ENCODE measurements around the gene PSME2.

Gene PSME2

DNA sequence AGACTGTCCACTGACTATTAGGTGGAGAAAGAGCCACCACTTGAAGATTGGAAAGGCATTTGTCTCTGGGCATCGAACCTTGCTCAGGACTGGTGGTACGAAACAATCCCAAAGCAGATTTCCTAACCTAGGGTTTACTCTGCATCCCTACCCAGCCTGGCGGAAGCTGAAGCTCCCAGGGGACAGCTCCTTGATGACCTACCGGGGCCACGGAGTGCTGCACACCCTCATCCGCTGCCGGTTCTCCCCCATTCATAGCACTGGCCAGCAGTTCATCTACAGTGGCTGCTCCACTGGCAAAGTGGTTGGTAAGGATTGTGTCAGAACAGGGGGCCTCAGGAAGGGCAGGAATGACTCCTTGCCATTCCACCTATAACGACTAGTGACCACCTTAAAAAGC lies 25.2 kb downstream of the PSME2 start:
- no peaks in the 10 kb centered on the region for H3K9me3 ChIP-seq (ENCODE audit: control insufficient read depth, insufficient read depth, low read depth, low read length)
- H3K4me3 ChIP-seq (ENCODE audit: low read depth, low read length), result no peak overlapping the region
- CTCF ChIA-PET, result interaction anchor here (1.4 kb wide), 1 partner anchor 31 kb away, joined by 3 read pairs; no protein-coding TSS in a partner anchor
- H3K36me3 ChIP-seq (ENCODE audit: control insufficient read depth in 2 of 2, insufficient read depth in 1 of 2, low read length in 2 of 2), result peaks cover 10 to 70% of the 10 kb centered on the region in 2 experiments; a peak in 2 of 3 replicates
- TF ChIP-seq ZNF423 (tag by site-specific recombination; IDR thresholded peaks at IDR 0.05), result no peak
- TF ChIP-seq ZFP37 (tag by site-specific recombination; IDR thresholded peaks at IDR 0.05), result no peak
- no peak for TF ChIP-seq MYNN (tag by site-specific recombination; IDR thresholded peaks at IDR 0.05; ENCODE audit: borderline replicate concordance)
- TF ChIP-seq TCF7L2 (IDR thresholded peaks at IDR 0.05; ENCODE audit: borderline replicate concordance, low read depth, low read length), result no peak
- TF ChIP-seq, protein P1, sequence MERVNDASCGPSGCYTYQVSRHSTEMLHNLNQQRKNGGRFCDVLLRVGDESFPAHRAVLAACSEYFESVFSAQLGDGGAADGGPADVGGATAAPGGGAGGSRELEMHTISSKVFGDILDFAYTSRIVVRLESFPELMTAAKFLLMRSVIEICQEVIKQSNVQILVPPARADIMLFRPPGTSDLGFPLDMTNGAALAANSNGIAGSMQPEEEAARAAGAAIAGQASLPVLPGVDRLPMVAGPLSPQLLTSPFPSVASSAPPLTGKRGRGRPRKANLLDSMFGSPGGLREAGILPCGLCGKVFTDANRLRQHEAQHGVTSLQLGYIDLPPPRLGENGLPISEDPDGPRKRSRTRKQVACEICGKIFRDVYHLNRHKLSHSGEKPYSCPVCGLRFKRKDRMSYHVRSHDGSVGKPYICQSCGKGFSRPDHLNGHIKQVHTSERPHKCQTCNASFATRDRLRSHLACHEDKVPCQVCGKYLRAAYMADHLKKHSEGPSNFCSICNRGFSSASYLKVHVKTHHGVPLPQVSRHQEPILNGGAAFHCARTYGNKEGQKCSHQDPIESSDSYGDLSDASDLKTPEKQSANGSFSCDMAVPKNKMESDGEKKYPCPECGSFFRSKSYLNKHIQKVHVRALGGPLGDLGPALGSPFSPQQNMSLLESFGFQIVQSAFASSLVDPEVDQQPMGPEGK (tag by site-specific recombination; IDR thresholded peaks at IDR 0.05), result no peak
- no peak for TF ChIP-seq MEIS1 (CRISPR knock-in tag; IDR thresholded peaks at IDR 0.05; ENCODE audit: borderline replicate concordance)
- TF ChIP-seq, protein P2, sequence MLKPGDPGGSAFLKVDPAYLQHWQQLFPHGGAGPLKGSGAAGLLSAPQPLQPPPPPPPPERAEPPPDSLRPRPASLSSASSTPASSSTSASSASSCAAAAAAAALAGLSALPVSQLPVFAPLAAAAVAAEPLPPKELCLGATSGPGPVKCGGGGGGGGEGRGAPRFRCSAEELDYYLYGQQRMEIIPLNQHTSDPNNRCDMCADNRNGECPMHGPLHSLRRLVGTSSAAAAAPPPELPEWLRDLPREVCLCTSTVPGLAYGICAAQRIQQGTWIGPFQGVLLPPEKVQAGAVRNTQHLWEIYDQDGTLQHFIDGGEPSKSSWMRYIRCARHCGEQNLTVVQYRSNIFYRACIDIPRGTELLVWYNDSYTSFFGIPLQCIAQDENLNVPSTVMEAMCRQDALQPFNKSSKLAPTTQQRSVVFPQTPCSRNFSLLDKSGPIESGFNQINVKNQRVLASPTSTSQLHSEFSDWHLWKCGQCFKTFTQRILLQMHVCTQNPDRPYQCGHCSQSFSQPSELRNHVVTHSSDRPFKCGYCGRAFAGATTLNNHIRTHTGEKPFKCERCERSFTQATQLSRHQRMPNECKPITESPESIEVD (tag by site-specific recombination; IDR thresholded peaks at IDR 0.05), result no peak
- TF ChIP-seq GLI4 (tag by site-specific recombination; IDR thresholded peaks at IDR 0.05), result no peak
- TF ChIP-seq ZNF544 (tag by site-specific recombination; IDR thresholded peaks at IDR 0.05), result no peak
- TF ChIP-seq ZNF239 (tag by site-specific recombination; IDR thresholded peaks at IDR 0.05), result no peak
- TF ChIP-seq, protein P3, sequence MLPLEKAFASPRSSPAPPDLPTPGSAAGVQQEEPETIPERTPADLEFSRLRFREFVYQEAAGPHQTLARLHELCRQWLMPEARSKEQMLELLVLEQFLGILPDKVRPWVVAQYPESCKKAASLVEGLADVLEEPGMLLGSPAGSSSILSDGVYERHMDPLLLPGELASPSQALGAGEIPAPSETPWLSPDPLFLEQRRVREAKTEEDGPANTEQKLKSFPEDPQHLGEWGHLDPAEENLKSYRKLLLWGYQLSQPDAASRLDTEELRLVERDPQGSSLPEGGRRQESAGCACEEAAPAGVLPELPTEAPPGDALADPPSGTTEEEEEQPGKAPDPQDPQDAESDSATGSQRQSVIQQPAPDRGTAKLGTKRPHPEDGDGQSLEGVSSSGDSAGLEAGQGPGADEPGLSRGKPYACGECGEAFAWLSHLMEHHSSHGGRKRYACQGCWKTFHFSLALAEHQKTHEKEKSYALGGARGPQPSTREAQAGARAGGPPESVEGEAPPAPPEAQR (tag by site-specific recombination; IDR thresholded peaks at IDR 0.05), result no peak
- POLR2A ChIA-PET, result interaction anchor here (8.3 kb wide), 1 partner anchor 17 kb away, joined by 163 read pairs; the partner anchor contains the start of genes EMC9 and PSME1
- H3K27ac ChIP-seq (ENCODE audit: extremely low read depth, low read depth, low read length), result no peak overlapping the region
- no peaks in the 10 kb centered on the region for H3K4me1 ChIP-seq (ENCODE audit: control insufficient read depth, insufficient read depth, low read length)

DNA sequence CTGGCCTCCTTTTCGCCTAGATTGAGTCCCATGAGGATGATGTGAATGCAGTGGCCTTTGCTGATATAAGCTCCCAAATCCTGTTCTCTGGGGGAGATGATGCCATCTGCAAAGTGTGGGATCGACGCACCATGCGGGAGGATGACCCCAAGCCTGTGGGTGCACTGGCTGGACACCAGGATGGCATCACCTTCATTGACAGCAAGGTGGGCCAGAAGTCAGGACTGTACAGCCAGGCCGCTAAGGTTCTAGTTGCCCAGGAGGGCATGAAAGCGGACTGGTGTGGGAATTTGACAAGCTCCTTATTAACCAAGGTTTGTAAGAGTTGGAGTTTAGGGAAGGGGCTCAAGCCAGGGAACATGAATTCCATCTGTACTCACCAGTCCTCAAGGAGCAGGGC lies 26.7 kb downstream of the PSME2 start:
- Histone ChIP-seq H3K27ac (ENCODE audit: extremely low read depth, low read depth, low read length) (no peak overlapping the region), H3K9me3 (ENCODE audit: control insufficient read depth, insufficient read depth, low read depth, low read length) (no peaks in the 10 kb centered on the region), H3K4me1 (ENCODE audit: control insufficient read depth, insufficient read depth, low read length) (no peaks in the 10 kb centered on the region), H3K4me3 (ENCODE audit: low read depth, low read length) (no peak overlapping the region), H3K36me3 (ENCODE audit: control insufficient read depth in 2 of 2, insufficient read depth in 1 of 2, low read length in 2 of 2) (peaks cover 10 to 70% of the 10 kb centered on the region in 2 experiments; a peak in 2 of 3 replicates)
- TF ChIP-seq, protein P4, sequence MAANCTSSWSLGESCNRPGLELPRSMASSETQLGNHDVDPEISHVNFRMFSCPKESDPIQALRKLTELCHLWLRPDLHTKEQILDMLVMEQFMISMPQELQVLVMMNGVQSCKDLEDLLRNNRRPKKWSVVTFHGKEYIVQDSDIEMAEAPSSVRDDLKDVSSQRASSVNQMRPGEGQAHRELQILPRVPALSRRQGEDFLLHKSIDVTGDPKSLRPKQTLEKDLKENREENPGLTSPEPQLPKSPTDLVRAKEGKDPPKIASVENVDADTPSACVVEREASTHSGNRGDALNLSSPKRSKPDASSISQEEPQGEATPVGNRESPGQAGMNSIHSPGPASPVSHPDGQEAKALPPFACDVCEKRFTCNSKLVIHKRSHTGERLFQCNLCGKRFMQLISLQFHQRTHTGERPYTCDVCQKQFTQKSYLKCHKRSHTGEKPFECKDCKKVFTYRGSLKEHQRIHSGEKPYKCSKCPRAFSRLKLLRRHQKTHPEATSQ (tag by site-specific recombination; IDR thresholded peaks at IDR 0.05), result no peak
- TF ChIP-seq ZNF133 (tag by site-specific recombination; IDR thresholded peaks at IDR 0.05) (no peak), ZNF138 (tag by site-specific recombination; IDR thresholded peaks at IDR 0.05; ENCODE audit: borderline replicate concordance) (no peak), ZNF114 (tag by site-specific recombination; IDR thresholded peaks at IDR 0.05) (no peak), ZNF610 (tag by site-specific recombination; IDR thresholded peaks at IDR 0.05; ENCODE audit: borderline replicate concordance) (no peak), GLI4 (tag by site-specific recombination; IDR thresholded peaks at IDR 0.05) (no peak), ZNF654 (tag by site-specific recombination; IDR thresholded peaks at IDR 0.05; ENCODE audit: low read depth) (no peak), ZNF416 (tag by site-specific recombination; IDR thresholded peaks at IDR 0.05) (no peak), ZNF664 (tag by site-specific recombination; IDR thresholded peaks at IDR 0.05) (no peak), ZBTB7A (tag by site-specific recombination; IDR thresholded peaks at IDR 0.05; ENCODE audit: low read depth) (no peak), ZNF76 (tag by site-specific recombination; IDR thresholded peaks at IDR 0.05; ENCODE audit: borderline replicate concordance, low read depth) (no peak)
- CTCF ChIA-PET, result interaction anchor here (1.5 kb wide), 1 partner anchor 10 kb away, joined by 8 read pairs; no protein-coding TSS in a partner anchor
- POLR2A ChIA-PET, result interaction anchor here (8.3 kb wide), 1 partner anchor 19 kb away, joined by 163 read pairs; the partner anchor contains the start of genes EMC9 and PSME1
